ENCODE measurements around the gene MYBPC2. TPM values are rescaled to one million over a fixed set of nuclear protein-coding genes. Genes with fewer than 3 reads are reported as not detected.
A peak's percentile ranks its signal among the peaks of the same experiment; 100 is the strongest.

MYBPC2 gene
- total RNA-seq, 1 donor from 2014 or later: 9.3 TPM

DNA sequence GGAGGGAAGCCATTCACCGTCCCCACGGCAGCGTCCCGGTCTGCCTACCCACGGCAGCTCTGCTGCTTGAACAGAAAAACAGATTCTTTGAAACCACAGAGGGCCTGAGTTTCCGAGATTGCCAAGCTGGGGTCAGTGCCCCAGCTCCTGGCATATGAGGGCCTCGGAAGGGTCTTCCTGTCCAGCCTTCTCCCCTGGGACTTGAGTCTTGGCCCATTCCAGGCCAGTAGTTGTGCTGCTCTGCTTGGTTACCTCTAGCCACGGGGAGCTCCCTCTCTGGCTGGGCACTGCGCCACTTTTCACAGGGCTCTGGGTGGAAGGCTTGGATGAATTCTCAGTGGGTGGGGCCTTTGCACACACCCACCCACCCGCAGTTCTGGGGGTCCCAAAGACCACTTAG is 22.6 kb upstream of the MYBPC2 start:
- DNase-seq: no peak

DNA sequence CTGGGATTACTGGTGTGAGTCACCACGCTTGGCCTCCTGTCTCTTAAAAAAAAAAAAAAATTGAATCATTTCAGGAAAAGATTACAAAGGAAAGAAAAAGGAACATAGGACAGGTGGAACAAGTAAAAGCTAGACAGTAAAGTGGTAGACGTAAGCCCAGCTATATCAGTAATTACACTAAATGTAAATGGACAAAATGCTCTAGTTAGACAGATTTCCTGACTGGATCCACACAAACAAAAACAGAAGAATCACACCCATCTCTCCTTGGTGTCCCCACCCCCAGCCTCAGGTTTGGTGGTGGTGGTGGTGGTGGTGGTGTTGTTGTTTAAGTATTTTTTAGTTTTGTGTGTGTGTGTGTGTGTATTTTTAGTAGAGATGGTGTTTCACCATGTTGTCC is 20.3 kb upstream of the MYBPC2 start:
- no peak for DNase-seq

DNA sequence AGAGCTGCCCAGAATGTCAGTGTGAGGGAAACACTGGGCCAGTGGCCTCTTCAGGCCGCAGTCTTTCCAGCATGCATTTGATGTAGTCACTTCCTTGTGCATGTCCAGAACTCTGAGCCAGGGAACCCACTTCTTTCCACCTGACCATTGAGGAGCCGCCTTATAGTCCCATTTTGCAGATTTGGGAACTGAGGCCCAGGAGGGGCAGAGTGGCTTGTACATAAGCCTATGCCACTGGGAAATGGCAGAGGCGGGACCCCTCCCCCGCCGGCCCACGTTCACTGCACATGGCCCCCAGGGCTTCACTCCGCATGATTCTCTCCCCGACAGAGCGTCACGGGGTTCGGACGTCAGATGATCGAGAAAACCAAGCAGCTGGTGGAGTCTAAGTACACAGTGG is 19.6 kb upstream of the MYBPC2 start:
- no peak for DNase-seq

DNA sequence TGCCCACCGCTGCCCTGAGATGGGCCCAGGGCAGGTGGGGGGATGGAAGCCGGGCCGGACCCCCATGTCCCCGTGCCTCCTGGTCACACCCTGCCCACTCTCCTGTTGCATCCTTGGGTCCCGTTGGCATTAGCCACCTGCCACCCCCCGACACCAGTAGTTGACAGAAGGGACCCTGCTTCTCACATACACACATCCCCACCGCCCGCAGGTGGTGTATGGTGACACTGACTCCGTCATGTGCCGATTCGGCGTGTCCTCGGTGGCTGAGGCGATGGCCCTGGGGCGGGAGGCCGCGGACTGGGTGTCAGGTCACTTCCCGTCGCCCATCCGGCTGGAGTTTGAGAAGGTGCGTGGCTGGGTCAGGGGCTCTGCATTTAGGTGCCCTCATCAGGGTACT is 19.2 kb upstream of the MYBPC2 start:
- no peak for DNase-seq

DNA sequence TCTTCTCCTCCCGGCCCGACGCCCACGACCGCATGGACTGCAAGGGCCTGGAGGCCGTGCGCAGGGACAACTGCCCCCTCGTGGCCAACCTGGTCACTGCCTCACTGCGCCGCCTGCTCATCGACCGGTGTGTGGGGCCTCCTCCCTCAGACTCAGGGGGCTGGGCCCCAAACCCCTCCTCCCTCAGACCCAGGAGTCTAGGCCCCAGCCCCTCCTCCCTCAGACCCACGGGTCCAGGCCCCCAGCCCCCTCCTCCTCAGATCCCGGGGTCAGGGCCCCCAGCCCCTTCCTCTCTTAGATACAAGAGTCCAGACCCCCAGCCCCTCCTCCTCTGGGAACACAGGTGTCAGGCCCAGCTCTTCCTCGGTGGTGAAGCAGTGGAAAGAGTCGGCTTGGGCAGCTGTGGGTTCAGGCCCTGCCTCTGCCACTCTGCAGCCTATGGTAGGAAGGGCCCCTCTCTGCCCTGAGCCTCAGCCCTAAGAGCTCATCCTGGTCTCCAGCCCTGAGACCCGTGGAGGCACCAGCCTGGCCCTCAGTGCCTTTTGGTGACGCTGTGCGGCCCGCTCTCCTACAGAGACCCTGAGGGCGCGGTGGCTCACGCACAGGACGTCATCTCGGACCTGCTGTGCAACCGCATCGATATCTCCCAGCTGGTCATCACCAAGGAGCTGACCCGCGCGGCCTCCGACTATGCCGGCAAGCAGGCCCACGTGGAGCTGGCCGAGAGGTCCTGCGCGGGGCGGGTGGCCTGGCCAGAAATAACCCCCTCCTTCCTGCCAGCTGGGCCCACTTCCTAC is 17.6 kb upstream of the MYBPC2 start:
- no peak for DNase-seq

DNA sequence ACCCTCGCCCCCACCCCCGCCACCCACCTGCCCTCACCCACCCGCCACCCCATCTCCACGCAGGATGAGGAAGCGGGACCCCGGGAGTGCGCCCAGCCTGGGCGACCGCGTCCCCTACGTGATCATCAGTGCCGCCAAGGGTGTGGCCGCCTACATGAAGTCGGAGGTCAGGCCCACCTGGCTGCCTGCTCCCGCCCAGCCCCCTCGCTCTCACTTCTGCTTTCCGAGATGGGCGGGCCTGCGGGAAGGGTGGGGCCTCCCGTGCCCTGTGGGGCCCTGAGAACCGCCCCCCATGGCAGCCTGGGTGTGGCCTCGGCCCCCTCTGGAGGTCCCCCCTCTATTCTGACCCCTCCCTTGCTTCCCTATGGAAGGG is 17.0 kb upstream of the MYBPC2 start:
- no peak for DNase-seq

DNA sequence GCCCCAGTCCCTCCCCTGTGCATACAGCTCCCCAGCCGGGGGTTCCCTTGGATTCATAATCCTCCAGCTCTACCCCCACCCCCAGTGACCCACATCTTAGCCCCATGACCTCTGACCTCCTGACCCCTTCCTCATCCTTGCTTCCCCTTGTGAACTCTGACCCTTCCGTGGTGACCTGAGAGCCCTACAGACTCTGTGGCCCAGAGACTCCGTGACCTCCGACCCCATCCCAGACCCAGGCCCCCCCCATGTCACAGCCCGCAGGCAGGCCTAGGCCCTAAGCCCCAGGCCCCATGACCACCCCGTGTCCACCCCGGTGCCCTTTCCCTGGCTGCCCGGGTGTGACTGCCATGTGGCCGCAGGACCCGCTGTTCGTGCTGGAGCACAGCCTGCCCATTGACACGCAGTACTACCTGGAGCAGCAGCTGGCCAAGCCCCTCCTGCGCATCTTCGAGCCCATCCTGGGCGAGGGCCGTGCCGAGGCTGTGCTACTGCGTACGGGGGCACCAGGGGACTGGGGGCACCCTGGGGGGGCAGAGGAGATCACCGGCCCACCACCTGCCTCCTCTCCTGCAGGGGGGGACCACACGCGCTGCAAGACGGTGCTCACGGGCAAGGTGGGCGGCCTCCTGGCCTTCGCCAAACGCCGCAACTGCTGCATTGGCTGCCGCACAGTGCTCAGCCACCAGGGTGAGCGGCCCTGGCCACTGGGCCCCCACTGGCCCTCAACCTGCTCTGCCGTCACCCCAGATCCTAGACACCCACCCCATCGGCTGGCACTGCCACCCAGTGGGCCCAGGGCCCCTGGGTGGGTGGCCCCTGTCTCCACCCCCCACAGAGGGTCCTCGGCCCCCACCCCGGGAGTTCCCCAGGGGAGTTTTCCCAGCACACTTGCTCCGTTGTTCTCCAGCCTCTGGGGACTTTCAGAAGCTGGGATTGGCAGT is 16.4 kb upstream of the MYBPC2 start:
- no peak for DNase-seq

DNA sequence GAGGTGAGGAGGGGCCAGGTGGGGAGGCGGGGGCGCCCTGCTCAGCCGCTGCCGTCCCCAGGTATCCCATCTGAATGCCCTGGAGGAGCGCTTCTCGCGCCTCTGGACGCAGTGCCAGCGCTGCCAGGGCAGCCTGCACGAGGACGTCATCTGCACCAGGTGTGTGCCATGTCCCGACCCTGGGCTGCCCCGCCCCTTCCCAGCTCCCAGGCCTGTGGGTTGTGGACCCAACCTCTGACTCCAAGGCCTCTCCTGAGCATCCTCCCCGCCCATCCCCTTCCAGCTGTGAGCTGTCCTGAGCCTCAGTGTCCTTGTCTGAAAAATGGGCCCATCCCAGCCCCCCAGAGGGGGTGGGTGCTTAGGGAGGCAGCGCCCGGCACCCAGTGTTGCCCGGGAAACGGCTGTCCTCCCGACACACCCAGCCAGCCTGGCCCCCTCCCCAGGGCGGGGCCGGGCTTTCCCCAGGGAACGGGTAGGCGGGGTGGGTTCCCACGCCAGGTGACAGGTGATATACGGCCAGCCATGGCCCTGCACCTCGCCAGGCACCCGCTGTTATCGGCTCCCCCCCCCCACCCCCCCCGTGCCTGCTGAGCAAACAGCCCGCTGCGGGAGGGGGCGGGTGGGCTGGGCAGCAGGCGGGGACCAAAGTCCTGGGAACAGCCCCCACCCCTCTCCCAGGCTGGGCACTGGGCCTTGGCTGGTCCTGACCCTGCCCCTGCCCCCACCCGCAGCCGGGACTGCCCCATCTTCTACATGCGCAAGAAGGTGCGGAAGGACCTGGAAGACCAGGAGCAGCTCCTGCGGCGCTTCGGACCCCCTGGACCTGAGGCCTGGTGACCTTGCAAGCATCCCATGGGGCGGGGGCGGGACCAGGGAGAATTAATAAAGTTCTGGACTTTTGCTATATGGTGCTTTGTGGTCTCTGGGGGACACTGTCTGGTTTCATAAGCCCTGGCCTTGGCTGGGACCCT is 15.3 kb upstream of the MYBPC2 start:
- no peak for DNase-seq

DNA sequence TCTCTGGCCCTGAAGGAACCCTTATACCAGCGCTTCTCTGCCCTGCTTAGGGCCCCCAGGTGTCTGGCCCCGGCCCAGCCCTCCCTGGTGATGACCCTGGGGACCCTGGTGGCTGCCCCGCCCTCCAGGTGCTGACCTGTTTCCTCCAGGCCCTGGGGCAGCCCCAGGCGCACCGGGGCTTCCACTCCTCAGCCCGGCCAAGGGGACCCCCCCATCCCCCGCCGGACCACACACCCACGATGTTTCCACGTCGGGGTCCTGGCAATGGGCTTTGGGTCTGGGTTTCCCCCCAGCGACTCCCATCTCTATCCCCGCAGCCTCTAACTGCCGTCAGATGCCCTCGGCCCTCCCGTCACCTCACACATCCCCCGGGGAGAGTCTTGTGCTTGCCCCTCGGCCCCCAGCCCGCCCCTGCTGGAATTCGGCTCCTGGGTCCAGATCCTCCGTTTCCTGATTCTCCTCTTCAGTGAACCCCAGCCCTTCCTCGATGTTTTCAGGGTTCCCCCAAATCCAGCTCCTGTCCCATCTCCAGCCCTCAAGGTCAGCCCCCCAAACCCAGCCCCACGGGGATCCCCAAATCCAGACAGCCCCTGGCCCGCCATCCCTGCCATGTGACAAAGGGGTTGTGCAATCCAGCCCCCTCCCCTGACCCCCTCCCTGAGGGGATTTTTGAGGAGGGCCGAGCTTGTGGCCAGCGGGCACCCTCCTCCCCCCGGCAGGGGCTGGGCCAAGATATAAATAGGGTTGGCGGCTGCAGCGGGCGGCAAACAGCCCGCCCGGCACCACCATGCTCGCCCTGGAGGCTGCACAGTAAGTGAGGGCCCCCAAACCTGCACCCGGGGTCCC is 14.3 kb upstream of the MYBPC2 start, which contains the start of gene SPIB:
TSS of gene SPIB (plus strand) at position 763 of the 846 bp plus-strand sequence. CDS start at position 788, 25 bp downstream.
- DNase-seq: no peak

DNA sequence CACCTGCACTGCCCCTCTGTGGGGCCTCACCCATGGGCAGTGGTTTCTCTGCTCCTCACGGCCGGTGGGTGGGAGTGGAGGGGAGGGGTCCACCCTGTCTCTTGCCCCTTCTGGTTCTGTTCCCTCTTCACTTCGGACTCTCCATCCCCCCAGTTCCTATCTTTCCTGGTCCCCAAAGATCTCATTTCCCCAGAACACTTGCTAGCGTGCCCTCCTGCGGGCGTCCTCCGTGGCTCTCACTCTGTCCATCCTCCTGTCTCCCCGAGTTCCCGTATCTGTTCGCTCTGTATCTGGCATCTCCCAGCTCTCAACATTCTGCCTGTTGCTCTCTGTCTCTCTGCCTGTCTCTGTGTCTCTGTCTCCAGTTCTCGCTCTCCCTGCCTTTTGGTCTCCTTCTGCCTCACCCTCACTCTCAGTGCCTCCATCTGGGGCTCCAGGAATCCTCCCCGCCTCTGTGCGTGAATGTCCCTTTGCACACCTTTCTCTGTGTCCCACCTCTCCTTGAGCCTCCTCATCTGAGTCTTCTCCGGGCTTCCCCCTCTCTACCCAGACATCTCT is 13.6 kb upstream of the MYBPC2 start:
- no peak for DNase-seq

DNA sequence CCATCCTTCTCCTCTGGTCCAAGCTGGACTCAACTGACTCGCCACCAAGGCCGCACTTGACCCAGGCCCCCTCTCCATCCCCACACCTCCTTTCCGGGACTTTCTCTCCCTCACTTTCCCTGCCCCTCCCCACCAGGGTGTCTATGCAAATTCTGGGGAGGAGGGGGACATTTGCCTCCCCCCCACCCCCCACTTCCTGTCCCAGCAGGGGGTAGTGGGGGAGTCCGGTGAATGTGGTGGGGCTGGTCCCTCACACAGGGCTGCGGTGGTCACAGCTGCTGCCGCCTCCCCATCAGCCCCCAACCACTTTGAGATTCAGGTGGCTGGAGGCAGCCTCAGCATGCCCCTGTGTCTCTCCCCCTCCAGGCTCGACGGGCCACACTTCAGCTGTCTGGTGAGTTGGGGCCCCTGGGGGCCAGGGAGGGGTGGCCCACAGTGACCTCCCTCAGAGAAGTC is 13.1 kb upstream of the MYBPC2 start:
- DNase-seq: no peak

DNA sequence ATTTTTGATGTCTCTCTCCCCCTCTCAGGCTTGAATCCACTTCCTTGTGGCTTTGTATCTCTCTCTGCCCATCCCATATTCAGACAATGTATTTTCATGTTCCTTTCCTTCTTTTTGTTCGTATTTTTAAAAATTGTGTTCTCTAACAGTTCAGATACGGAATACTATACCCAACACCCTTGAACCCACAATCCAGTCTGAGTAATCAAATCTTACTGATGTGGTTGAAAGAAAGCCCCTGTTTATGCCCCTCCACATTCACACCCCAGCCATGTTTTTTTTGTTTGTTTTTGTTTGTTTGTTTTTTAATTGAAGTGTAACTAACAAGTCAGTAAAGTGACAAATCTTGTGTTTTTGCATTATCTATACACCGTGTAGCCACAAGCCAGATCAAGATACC is 12.6 kb upstream of the MYBPC2 start:
- no peak for DNase-seq

DNA sequence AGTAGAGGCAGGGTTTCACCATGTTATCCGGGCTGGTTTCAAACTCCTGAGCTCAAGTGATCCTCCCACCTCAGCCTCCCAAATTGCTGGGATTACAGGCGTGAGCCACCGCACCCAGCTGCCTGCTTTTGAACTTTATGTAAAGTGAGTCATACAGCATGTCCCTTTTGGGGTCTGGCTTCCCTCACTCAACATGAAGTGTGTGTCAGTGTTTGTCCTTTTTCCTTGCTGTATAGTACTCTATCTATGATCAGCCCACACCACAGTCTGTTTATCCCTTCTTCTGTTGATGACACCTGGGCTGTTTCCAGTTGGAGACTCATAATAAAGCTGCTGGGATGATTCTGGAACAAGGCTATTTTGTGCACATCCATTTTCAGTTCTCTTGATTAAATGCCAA is 11.9 kb upstream of the MYBPC2 start:
- no peak for DNase-seq

DNA sequence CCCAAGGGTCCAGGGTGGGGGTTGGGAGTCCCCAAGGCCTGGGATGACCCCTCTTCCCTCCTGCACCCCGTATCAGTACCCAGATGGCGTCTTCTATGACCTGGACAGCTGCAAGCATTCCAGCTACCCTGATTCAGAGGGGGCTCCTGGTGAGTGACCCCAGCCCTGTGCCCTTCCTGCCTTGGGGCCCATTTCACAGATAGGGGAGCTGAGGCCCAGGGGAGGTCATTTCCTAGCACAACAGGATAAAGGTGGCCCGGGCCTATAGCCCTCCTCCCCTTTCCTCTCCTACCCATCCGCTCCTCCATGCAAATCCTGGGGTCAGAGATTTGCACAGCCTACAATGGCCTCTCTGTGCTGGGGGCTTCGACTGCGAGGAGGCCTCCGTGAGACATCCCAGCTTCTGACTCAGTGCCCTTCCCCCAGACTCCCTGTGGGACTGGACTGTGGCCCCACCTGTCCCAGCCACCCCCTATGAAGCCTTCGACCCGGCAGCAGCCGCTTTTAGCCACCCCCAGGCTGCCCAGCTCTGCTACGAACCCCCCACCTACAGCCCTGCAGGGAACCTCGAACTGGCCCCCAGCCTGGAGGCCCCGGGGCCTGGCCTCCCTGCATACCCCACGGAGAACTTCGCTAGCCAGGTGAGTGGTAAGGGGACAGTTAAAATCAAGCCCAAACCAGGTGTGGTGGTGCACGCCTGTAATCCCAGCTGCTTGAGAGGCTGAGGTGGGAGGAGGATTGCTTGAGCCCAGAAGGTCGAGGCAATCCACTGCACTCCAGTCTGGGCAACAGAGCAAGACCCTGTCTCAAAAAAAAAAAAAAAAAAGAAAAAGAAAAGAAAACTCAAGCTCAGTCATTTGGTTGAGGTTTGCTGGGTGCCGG is 10.1 kb upstream of the MYBPC2 start:
- DNase-seq: no peak

DNA sequence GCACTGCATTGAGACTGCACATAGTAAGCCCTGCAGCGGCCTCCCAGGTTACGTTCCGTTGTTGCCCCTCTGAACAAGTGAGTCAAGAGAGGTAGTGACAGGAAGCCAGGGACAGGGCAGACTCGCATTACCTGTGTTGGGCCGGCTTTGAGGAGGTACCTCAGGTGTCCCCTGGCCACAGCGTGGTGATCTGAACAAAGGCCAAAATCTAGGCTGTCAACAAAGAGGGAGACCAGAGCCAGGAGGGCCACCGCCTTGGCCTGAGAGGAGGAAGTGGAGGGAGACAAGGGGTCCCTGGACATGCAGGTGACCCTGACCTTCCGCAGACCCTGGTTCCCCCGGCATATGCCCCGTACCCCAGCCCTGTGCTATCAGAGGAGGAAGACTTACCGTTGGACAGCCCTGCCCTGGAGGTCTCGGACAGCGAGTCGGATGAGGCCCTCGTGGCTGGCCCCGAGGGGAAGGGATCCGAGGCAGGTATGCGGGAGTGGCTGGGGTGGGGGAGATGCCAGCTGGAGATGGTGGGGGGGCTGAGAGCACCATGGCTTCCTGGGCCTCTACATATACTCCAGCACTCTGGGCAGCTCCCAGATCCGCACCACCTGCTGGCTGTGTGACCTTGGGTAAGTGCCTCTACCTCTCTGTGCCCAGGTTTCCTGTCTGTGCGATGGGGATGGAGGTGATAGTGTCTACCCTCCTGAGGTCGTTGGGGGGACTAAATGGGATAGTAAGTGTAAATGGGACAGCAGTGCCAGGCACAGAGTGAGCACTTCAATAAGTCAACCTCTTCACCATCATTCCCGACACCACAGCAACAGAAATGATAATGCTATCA is 9.2 kb upstream of the MYBPC2 start:
- no peak for DNase-seq

DNA sequence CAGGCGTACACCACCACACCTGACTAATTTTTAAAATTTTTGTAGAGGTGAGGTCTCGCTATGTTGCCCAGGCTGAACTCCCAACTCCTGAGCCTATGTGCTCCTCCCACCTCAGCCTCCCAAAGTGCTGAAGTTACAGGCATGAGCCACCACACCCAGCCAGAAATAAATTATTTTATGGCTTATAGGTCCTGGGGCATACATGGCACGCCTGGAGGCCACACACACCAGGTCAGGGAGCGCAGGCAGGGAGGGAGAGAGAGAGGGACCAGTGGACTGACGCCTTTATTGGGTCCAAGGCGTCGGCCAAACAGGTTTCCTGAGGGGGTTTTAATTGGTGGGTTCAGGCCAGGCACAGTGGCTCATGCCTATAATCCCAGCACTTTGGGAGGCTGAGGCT is 7.1 kb upstream of the MYBPC2 start:
- no peak for DNase-seq

DNA sequence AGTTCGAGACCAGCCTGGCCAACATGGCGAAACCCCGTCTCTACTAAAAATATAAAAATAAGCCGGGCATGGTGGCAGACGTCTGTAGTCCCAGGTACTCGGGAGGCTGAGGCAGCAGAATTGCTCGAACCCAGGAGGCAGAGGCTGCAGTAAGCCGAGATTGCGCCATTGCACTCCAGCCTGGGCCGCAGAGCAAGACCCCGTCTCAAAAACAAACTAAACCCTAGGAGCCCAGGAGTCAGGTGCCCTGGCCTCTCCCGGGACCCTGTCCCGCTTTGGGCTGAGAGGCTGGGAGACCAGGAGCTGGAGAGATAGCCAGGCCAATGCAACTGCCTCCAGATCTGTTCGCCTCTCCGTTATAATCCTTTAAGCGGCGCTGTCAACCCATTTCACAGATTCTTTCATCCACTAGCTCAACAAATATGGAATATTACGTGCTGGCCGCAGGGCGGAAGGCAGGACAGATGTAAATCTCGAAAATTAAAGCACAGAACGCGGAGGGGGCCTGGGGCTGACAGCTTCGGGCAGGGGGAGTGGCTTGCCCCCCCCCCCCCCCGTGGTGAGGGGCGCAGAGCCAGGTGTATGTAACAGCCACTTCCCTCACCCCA is 5.3 kb upstream of the MYBPC2 start:
- no peak for DNase-seq

DNA sequence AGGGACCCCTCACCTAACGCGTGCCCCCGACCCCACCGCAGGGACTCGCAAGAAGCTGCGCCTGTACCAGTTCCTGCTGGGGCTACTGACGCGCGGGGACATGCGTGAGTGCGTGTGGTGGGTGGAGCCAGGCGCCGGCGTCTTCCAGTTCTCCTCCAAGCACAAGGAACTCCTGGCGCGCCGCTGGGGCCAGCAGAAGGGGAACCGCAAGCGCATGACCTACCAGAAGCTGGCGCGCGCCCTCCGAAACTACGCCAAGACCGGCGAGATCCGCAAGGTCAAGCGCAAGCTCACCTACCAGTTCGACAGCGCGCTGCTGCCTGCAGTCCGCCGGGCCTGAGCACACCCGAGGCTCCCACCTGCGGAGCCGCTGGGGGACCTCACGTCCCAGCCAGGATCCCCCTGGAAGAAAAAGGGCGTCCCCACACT is 4.7 kb upstream of the MYBPC2 start:
- DNase-seq: peak; percentile 61
